HepG2 (cell line): Measurements from ENCODE around the gene RCAN2. TPM values are rescaled to one million over a fixed set of nuclear protein-coding genes. Genes with fewer than 3 reads are reported as not detected.
A peak's percentile ranks its signal among the peaks of the same experiment; 100 is the strongest.

ENCODE experiments used
- ATAC-seq: fragments of 200-7000 bp; cut with Tn5 transposase; 3 replicates; pipeline ENCODE4 v1.9.1; 2020; ENCODE audit warnings: mild to moderate bottlenecking, moderate library complexity
- BruUV-seq: library from RNA; stranded (reverse); fragments of 400-500 nt; replicated peaks from 2 replicates; lab custom pipeline; 2021; lab: Mats Ljungman, UMichigan
- CTCF ChIA-PET: fragments of 300-600 bp; formaldehyde crosslinking; extraction: SDS; loops from one replicate; lab custom pipeline; 2021; ENCODE audit warnings: low total read pairs, inconsistent platforms, low intra/inter-chr PET ratio; lab: Yijun Ruan, JAX
- POLR2A ChIA-PET: fragments of 350-600 bp; sonication (Branson Sonifier 250); formaldehyde crosslinking; loops from one replicate; lab custom pipeline; 2020; ENCODE audit warnings: antibody characterized with exemption, inconsistent platforms; lab: Yijun Ruan, JAX
- DNase-seq: peaks from one replicate; pipeline ENCODE4 v3.0.0-alpha.2; 2015; ENCODE audit warnings: low spot score
- FAIRE-seq: peaks from 3 replicates; lab custom pipeline; 2011; peaks lifted over from hg19 to GRCh38; lab: Jason Lieb, UNC
- H2AFZ ChIP-seq: one replicate; pipeline ENCODE4 v1.6.1; 2011; ENCODE audit warnings: low read length, inconsistent platforms
- H3K27ac ChIP-seq: fragments of 300-600 bp; 3 replicates; pipeline ENCODE4 v1.8.0; 2011; ENCODE audit warnings: mixed run types, mild to moderate bottlenecking, mixed read lengths, low read length, inconsistent platforms; ENCODE audit not compliant: insufficient read depth; ENCODE audit errors: extremely low read length
- H3K27me3 ChIP-seq, 2 experiments: fragments of 200-600 bp in 1 of 2; 2 replicates in 1 of 2; 3 replicates in 1 of 2; pipeline versions ENCODE4 v1.6.0 to v1.8.0; 2011; ENCODE audit warnings: low read length in 2 of 2, mild to moderate bottlenecking in 2 of 2, moderate library complexity in 2 of 2, inconsistent platforms in 1 of 2; ENCODE audit not compliant: insufficient read depth in 2 of 2, control insufficient read depth in 1 of 2
- H3K36me3 ChIP-seq, 2 experiments: fragments of 200-600 bp in 1 of 2; replicated peaks in 1 of 2; 2 replicates in 1 of 2; 3 replicates in 1 of 2; pipeline versions ENCODE4 v1.5.1 to v1.8.0; 2011; ENCODE audit warnings: low read length in 2 of 2, inconsistent platforms in 1 of 2; ENCODE audit not compliant: insufficient read depth in 2 of 2, control insufficient read depth in 1 of 2
- H3K4me1 ChIP-seq: 2 replicates; pipeline ENCODE4 v1.5.1; 2012; ENCODE audit warnings: low read length, inconsistent platforms; ENCODE audit not compliant: insufficient read depth
- H3K4me2 ChIP-seq: 2 replicates; pipeline ENCODE4 v1.6.0; 2011; ENCODE audit warnings: low read depth, low read length, inconsistent platforms
- H3K4me3 ChIP-seq, 3 experiments: fragments of 200-600 bp in 1 of 3; sonication (generic), shearing (Covaris generic) in 1 of 3; replicated peaks in 1 of 3; 2 replicates each; pipeline ENCODE4 v1.5.1; 2011 to 2016; ENCODE audit warnings: low read length in 3 of 3, inconsistent platforms in 2 of 3, low read depth in 2 of 3, mild to moderate bottlenecking in 2 of 3, control low read depth in 1 of 3, mixed read lengths in 1 of 3; ENCODE audit not compliant: insufficient read depth in 1 of 3
- H3K79me2 ChIP-seq: one replicate; pipeline ENCODE4 v1.6.1; 2011; ENCODE audit warnings: low read length, inconsistent platforms; ENCODE audit not compliant: insufficient read depth
- H3K9ac ChIP-seq: 2 replicates; pipeline ENCODE4 v1.6.0; 2011; ENCODE audit warnings: mild to moderate bottlenecking, low read depth, low read length, inconsistent platforms; ENCODE audit not compliant: insufficient read depth
- H3K9me3 ChIP-seq: 2 replicates; pipeline ENCODE4 v1.5.1; 2012; ENCODE audit warnings: mild to moderate bottlenecking, low read length
- H4K20me1 ChIP-seq: 2 replicates; pipeline ENCODE4 v1.6.0; 2011; ENCODE audit warnings: inconsistent platforms, mild to moderate bottlenecking, low read length, moderate library complexity; ENCODE audit not compliant: insufficient read depth
- AGO2 ChIP-seq: fragments of 200-400 bp; formaldehyde crosslinking; optimal IDR thresholded peaks from 2 replicates; pipeline ENCODE3; 2017; ENCODE audit warnings: mild to moderate bottlenecking, low read depth, low read length, moderate library complexity
- ATF7 ChIP-seq, 2 experiments: fragments of 450-650 bp in 1 of 2; sonication (generic) in 1 of 2; formaldehyde crosslinking in 1 of 2; IDR thresholded peaks; 2 replicates each; pipeline versions ENCODE4 v1.4.0 to v1.6.1; 2016 to 2020; ENCODE audit warnings: antibody characterized with exemption in 1 of 2, mild to moderate bottlenecking in 1 of 2, missing genetic modification reagents in 1 of 2
- CEBPZ ChIP-seq: IDR thresholded peaks from 2 replicates; pipeline ENCODE4 v1.6.1; 2012; ENCODE audit warnings: low read length, improper control_type of control experiment
- CENPT ChIP-seq: sonication (generic); formaldehyde crosslinking; IDR thresholded peaks from 2 replicates; pipeline ENCODE4 v1.8.0; 2022; ENCODE audit warnings: low read depth, mild to moderate bottlenecking, moderate library complexity, missing genetic modification reagents
- CERS6 ChIP-seq: sonication (generic); formaldehyde crosslinking; IDR thresholded peaks from 2 replicates; pipeline ENCODE4 v1.5.0; 2020; ENCODE audit warnings: missing genetic modification reagents
- HOMEZ ChIP-seq: IDR thresholded peaks from 2 replicates; pipeline ENCODE4 v1.6.1; 2016; ENCODE audit warnings: low read depth
- KLF6 ChIP-seq: IDR thresholded peaks from 2 replicates; pipeline ENCODE4 v1.8.0; 2016; ENCODE audit warnings: missing biosample characterization, missing genetic modification reagents
- MXD4 ChIP-seq: IDR thresholded peaks from 2 replicates; pipeline ENCODE4 v1.6.1; 2016; ENCODE audit warnings: mild to moderate bottlenecking, missing biosample characterization, missing genetic modification reagents
- TBL1XR1 ChIP-seq: fragments of 150-350 bp; IDR thresholded peaks from 2 replicates; pipeline ENCODE4 v1.6.1; 2014; ENCODE audit warnings: borderline replicate concordance, low read length; ENCODE audit not compliant: partially characterized antibody
- ZNF747 ChIP-seq: sonication (generic); formaldehyde crosslinking; IDR thresholded peaks from 2 replicates; pipeline ENCODE4 v1.8.1; 2023; ENCODE audit warnings: missing genetic modification reagents, mild to moderate bottlenecking, borderline replicate concordance
- ZSCAN30 ChIP-seq: sonication (generic); formaldehyde crosslinking; IDR thresholded peaks from 2 replicates; pipeline ENCODE4 v1.5.0; 2020; ENCODE audit warnings: mild to moderate bottlenecking, missing genetic modification reagents
- WGBS: methylation state at CpG from one replicate; pipeline ENCODE4 v1.1.6; 2017; ENCODE audit warnings: low lambda C conversion rate; 5-methylcytosine and 5-hydroxymethylcytosine counted together
- in situ Hi-C: cut with HindIII; loops from 2 replicates; pipeline ENCODE4 v1.10.0; 2017; ENCODE audit warnings: low pct_unique_long_range_greater_than_20kb; ENCODE audit not compliant: extremely low pct_ligation_motif_present
- intact Hi-C: fragments of 100-400 bp; cut with micrococcal nuclease; formaldehyde crosslinking; loops from one replicate; pipeline ENCODE4 v1.10.0; 2022; ENCODE audit not compliant: unreplicated experiment
- polyA plus RNA-seq, 8 experiments: library from polyadenylated mRNA; depleted of rRNA in 3 of 8; stranded (reverse) in 7 of 8; unstranded in 1 of 8; fragments of >200 nt; fragmentation: Illumina TruSeq in 4 of 8; extraction: Trizol in 4 of 8; gene quantifications; 2 replicates each; pipeline versions ENCODE4 v1.2.1 to v1.2.3, GENCODE V29; 2011 to 2016; ENCODE audit warnings: low read depth in 4 of 8, missing spikeins in 1 of 8, mixed read lengths in 1 of 8; ENCODE audit not compliant: insufficient read depth in 1 of 8
- total RNA-seq, 5 experiments: library from RNA; depleted of rRNA; stranded (reverse); fragments of >200 nt; fragmentation: Illumina TruSeq; extraction: Trizol; gene quantifications; 2 replicates each; pipeline ENCODE4 v1.2.3, GENCODE V29; 2016; ENCODE audit warnings: low read depth in 1 of 5

Gene RCAN2
- total and polyA plus RNA-seq, 2 of the 13 experiments (the other 11 are each of a cell fraction or from before 2014, with no cell fraction given), result not detected

- no peak overlapping the region for H3K4me2 ChIP-seq
- FAIRE-seq (no peak), ATAC-seq (no peak), DNase-seq (no peak)
- H3K4me1 ChIP-seq, result no peaks in the 10 kb centered on the region
- no peaks in the 10 kb centered on the region for H3K79me2 ChIP-seq
- no TSS peak for BruUV-seq
- no peaks in the 10 kb centered on the region for H3K27me3 ChIP-seq
- H3K4me3 ChIP-seq, result no peak overlapping the region
- ChIA-PET POLR2A (no interaction called here), CTCF (no interaction called here)
- no peaks in the 10 kb centered on the region for H3K36me3 ChIP-seq
- H3K9ac ChIP-seq, result no peak overlapping the region
- no peak overlapping the region for H2AFZ ChIP-seq
- no peaks in the 10 kb centered on the region for H3K9me3 ChIP-seq
- in situ Hi-C loops (no loop called here), intact Hi-C loops (no loop called here)
- no peak overlapping the region for H3K27ac ChIP-seq
- TF ChIP-seq ATF7 (IDR thresholded peaks at IDR 0.05), result peak; percentile 52; the same call in 1 of the 2 replicates
- no peak for TF ChIP-seq ATF7 (CRISPR knock-in tag; IDR thresholded peaks at IDR 0.05)
- TF ChIP-seq MXD4 (CRISPR knock-in tag), result no peak
- 14% methylated on average over 21 of the region's 21 CpGs for WGBS
- no peaks in the 10 kb centered on the region for H4K20me1 ChIP-seq
Measured at GRCh38 chr6:46325561-46326530, 165.4 kb downstream of the RCAN2 start.

DNA sequence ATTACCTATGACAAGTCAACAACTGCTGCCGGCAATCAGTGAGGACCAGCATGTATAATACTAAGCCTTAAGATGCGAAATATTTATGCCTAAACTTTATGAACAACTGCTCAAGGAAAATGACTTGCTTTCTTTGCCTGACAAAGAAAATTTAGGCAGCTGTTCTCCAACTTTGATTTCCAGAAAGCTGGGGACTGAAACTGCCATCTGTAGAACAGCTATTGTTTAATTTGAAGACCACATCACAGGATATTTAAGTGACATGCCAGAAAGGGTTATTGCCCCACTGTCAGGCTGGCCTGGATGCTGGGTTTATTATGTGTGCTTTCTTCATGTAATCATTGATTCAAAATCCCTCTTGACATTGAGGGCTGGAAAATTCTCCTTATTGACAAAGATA lies 166.5 kb downstream of the RCAN2 start:
- H3K9ac ChIP-seq, result no peak overlapping the region
- H2AFZ ChIP-seq, result no peak overlapping the region
- FAIRE-seq, result no peak
- in situ Hi-C loops (no loop called here), intact Hi-C loops (no loop called here)
- no peaks in the 10 kb centered on the region for H3K27me3 ChIP-seq
- BruUV-seq, result no TSS peak
- DNase-seq, result no peak
- no peaks in the 10 kb centered on the region for H3K36me3 ChIP-seq
- no peaks in the 10 kb centered on the region for H3K79me2 ChIP-seq
- no peak overlapping the region for H3K27ac ChIP-seq
- H4K20me1 ChIP-seq, result no peaks in the 10 kb centered on the region
- no peak overlapping the region for H3K4me3 ChIP-seq
- ChIA-PET CTCF (no interaction called here), POLR2A (no interaction called here)
- ATAC-seq, result no peak
- 2% methylated on average over 2 of the region's 2 CpGs for WGBS
- no peaks in the 10 kb centered on the region for H3K9me3 ChIP-seq
- H3K4me2 ChIP-seq, result no peak overlapping the region
- H3K4me1 ChIP-seq, result no peaks in the 10 kb centered on the region
- no peak for TF ChIP-seq CENPT
- no peak for TF ChIP-seq KLF6 (CRISPR knock-in tag)
- no peak for TF ChIP-seq ZNF747 (CRISPR knock-in tag)
- no peak for TF ChIP-seq ZSCAN30 (CRISPR knock-in tag)
- TF ChIP-seq TBL1XR1, result no peak
- no peak for TF ChIP-seq CEBPZ
- no peak for TF ChIP-seq CERS6 (CRISPR knock-in tag)
- no peak for TF ChIP-seq HOMEZ (CRISPR knock-in tag)
- TF ChIP-seq AGO2, result no peak
